Measurements from ENCODE around the gene LY86. TPM values are rescaled to one million over a fixed set of nuclear protein-coding genes. Genes with fewer than 3 reads are reported as not detected.
"Not testable (repeated sequence)": the region's sequence is repeated elsewhere in the genome, so short reads cannot be mapped to it uniquely, and the experiment has no call there.

The LY86 gene
- total and polyA plus RNA-seq, 9 of the 15 experiments (the other 6 are each of a cell fraction or from before 2014, with no cell fraction given) = 0.08 to 0.20 TPM; not detected in 7

GRCh38 chr6:6670150-6670549 lies 81.6 kb downstream of the LY86 start:
- H3K36me3 ChIP-seq (ENCODE audit: control insufficient read depth, insufficient read depth, low read length); DNase-seq (ENCODE audit: extremely low read depth in 1 of 4, low spot score in 3 of 4); BruUV-seq (replicated peaks); H3K9me1 ChIP-seq (ENCODE audit: control insufficient read depth, insufficient read depth, low read length); H3K4me2 ChIP-seq (ENCODE audit: insufficient read depth, low read length); H4K20me1 ChIP-seq (replicated peaks; ENCODE audit: control insufficient read depth, insufficient read depth, low read length); H3K9me3 ChIP-seq (replicated peaks; ENCODE audit: control insufficient read depth, insufficient read depth, low read depth, low read length); H3K79me2 ChIP-seq (ENCODE audit: control insufficient read depth, insufficient read depth, low read length); intact Hi-C loops (cut with micrococcal nuclease); POLR2A ChIA-PET; H2AFZ ChIP-seq (ENCODE audit: low read depth, low read length); H3K9ac ChIP-seq (ENCODE audit: insufficient read depth in 1 of 2, low read depth in 2 of 2, low read length in 2 of 2); ATAC-seq; H3K4me3 ChIP-seq; H3K4me1 ChIP-seq (replicated peaks in 1 of 2; ENCODE audit: control insufficient read depth in 2 of 2, insufficient read depth in 2 of 2, low read length in 2 of 2); CTCF ChIA-PET (ENCODE audit: low intra/inter-chr PET ratio); in situ Hi-C loops (cut with MboI); FAIRE-seq; H3K27ac ChIP-seq (ENCODE audit: extremely low read depth, low read depth, low read length): not testable (repeated sequence)
- H3K27me3 ChIP-seq (ENCODE audit: control insufficient read depth in 2 of 2, insufficient read depth in 2 of 2, low read length in 2 of 2) = peaks cover 0 to 13% of the 10 kb centered on the region in 2 experiments; a peak in 1 of 5 replicates
- TF ChIP-seq ZNF507 (tag; conservative IDR thresholded peaks at IDR 0.05) (peak; percentile 97), ZNF354B (CRISPR knock-in tag; IDR thresholded peaks at IDR 0.05) (peak; percentile 47; the same call in 1 of the 2 replicates)
- 5% methylated on average over 3 of the region's 3 CpGs for WGBS (ENCODE audit: insufficient coverage, low coverage, missing lambda C conversion rate)

- peak; percentile 68 for FAIRE-seq
- TF ChIP-seq RERE (CRISPR knock-in tag; IDR thresholded peaks at IDR 0.05; ENCODE audit: borderline replicate concordance) (no peak), TEAD1 (CRISPR knock-in tag; IDR thresholded peaks at IDR 0.05) (peak in 1 of 2 experiments; percentile 93; a peak in 2 of 4 replicates), ZNF280B (CRISPR knock-in tag; IDR thresholded peaks at IDR 0.05) (no peak), SUPT5H (IDR thresholded peaks at IDR 0.05) (no peak), SMC3 (conservative IDR thresholded peaks at IDR 0.05; ENCODE audit: insufficient read depth, low read depth, low read length) (0 out of 2 replicates have a peak, but pooled peaks have one; percentile 44)
Observed at GRCh38 chr6:6674872-6675271, 86.4 kb downstream of the LY86 start.

More at GRCh38 chr6:6674872-6675271, 86.4 kb downstream of the LY86 start:
- Histone ChIP-seq H3K9ac (ENCODE audit: insufficient read depth in 1 of 2, low read depth in 2 of 2, low read length in 2 of 2) (no peak overlapping the region), H3K9me3 (replicated peaks; ENCODE audit: control insufficient read depth, insufficient read depth, low read depth, low read length) (no peaks in the 10 kb centered on the region), H3K9me1 (ENCODE audit: control insufficient read depth, insufficient read depth, low read length) (no peaks in the 10 kb centered on the region), H2AFZ (ENCODE audit: low read depth, low read length) (peak overlapping the region; percentile 35), H3K4me2 (ENCODE audit: insufficient read depth, low read length) (no peak overlapping the region), H3K4me1 (replicated peaks in 1 of 2; ENCODE audit: control insufficient read depth in 2 of 2, insufficient read depth in 2 of 2, low read length in 2 of 2) (peaks cover 8 to 27% of the 10 kb centered on the region in 2 experiments; a peak in 4 of 5 replicates), H3K79me2 (ENCODE audit: control insufficient read depth, insufficient read depth, low read length) (no peaks in the 10 kb centered on the region), H3K36me3 (ENCODE audit: control insufficient read depth, insufficient read depth, low read length) (no peaks in the 10 kb centered on the region), H4K20me1 (replicated peaks; ENCODE audit: control insufficient read depth, insufficient read depth, low read length) (no peaks in the 10 kb centered on the region), H3K27me3 (ENCODE audit: control insufficient read depth in 2 of 2, insufficient read depth in 2 of 2, low read length in 2 of 2) (no peaks in the 10 kb centered on the region), H3K27ac (ENCODE audit: extremely low read depth, low read depth, low read length) (no peak overlapping the region), H3K4me3 (no peak overlapping the region)
- in situ Hi-C loops (cut with MboI) = loop anchor here (25.0 kb wide), 1 partner anchor 562 kb away; no protein-coding TSS in a partner anchor
- BruUV-seq (replicated peaks) = no TSS peak
- 4% methylated on average over 4 of the region's 4 CpGs for WGBS (ENCODE audit: insufficient coverage, low coverage, missing lambda C conversion rate)
- ATAC-seq = peak; percentile 76
- CTCF ChIA-PET (ENCODE audit: low intra/inter-chr PET ratio) = interaction anchor here (0.7 to 1.2 kb wide), 2 partner anchors 45 to 569 kb away, joined by 3 to 4 read pairs; no protein-coding TSS in a partner anchor
- DNase-seq (ENCODE audit: extremely low read depth in 1 of 4, low spot score in 3 of 4) = peak; percentile 61 to 73 (median 65)
- intact Hi-C loops (cut with micrococcal nuclease) = loop anchor here (5.0 kb wide), 2 partner anchors 77 to 237 kb away; no protein-coding TSS in a partner anchor
- POLR2A ChIA-PET = interaction anchor here (0.7 to 1.2 kb wide), 3 partner anchors 13 to 86 kb away, joined by 3 to 6 read pairs (median 3); partner anchors contain the start of gene LY86
